ENCODE measurements around the gene VWA8.

DNA sequence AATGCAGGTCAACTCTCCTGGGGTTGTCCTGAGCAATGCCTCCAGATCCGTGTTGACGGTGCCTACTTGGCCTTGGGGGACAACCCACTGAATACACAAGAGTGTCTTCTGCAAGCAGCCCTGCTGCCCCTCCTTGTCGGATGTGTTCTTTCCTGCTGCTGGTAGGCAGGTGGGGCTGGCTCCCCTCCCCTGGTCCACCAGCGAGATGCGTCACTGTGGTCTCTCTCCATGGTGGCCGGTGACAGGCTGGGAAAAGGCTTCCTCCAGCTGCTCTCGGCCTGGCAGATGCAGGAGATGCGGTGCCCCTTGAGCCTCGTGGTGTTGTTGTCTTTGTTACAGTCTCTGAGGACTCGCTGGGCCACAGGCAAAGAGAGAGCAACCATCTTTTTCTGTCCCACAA, 418.6 kb downstream of the VWA8 start:
- TF ChIP-seq, protein P1, sequence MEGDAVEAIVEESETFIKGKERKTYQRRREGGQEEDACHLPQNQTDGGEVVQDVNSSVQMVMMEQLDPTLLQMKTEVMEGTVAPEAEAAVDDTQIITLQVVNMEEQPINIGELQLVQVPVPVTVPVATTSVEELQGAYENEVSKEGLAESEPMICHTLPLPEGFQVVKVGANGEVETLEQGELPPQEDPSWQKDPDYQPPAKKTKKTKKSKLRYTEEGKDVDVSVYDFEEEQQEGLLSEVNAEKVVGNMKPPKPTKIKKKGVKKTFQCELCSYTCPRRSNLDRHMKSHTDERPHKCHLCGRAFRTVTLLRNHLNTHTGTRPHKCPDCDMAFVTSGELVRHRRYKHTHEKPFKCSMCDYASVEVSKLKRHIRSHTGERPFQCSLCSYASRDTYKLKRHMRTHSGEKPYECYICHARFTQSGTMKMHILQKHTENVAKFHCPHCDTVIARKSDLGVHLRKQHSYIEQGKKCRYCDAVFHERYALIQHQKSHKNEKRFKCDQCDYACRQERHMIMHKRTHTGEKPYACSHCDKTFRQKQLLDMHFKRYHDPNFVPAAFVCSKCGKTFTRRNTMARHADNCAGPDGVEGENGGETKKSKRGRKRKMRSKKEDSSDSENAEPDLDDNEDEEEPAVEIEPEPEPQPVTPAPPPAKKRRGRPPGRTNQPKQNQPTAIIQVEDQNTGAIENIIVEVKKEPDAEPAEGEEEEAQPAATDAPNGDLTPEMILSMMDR (IDR thresholded peaks at IDR 0.05; ENCODE audit: low read length), result no peak
- TF ChIP-seq EZH2 (optimal IDR thresholded peaks at IDR 0.05; ENCODE audit: low read depth, low read length), result no peak
- TF ChIP-seq EZH2phosphoT487 (IDR thresholded peaks at IDR 0.05; ENCODE audit: low read length), result no peak
